Large intestine (tissue), 3 donors: Measurements from ENCODE around the gene FSTL1. TPM values are rescaled to one million over a fixed set of nuclear protein-coding genes. Genes with fewer than 3 reads are reported as not detected.

ENCODE experiments used
- DNase-seq, 2 donors: peaks; one replicate each; pipeline versions ENCODE4 v3.0.0 to v3.0.0-alpha.2; 2013
- H3K27ac ChIP-seq: one replicate; pipeline ENCODE4 v1.5.1; 2013; ENCODE audit warnings: low read length
- H3K27me3 ChIP-seq: 2 replicates; pipeline ENCODE4 v1.6.1; 2013; ENCODE audit warnings: low read length; ENCODE audit not compliant: control insufficient read depth, insufficient read depth
- H3K36me3 ChIP-seq: 2 replicates; pipeline ENCODE4 v1.6.1; 2013; ENCODE audit warnings: low read length; ENCODE audit not compliant: control insufficient read depth, insufficient read depth
- H3K4me1 ChIP-seq: one replicate; pipeline ENCODE4 v1.6.1; 2013; ENCODE audit warnings: low read length; ENCODE audit not compliant: control insufficient read depth, insufficient read depth
- H3K4me3 ChIP-seq: one replicate; pipeline ENCODE4 v1.5.1; 2013; ENCODE audit warnings: low read length
- H3K9me3 ChIP-seq: one replicate; pipeline ENCODE4 v1.6.1; 2013; ENCODE audit warnings: mild to moderate bottlenecking, low read depth, low read length, moderate library complexity; ENCODE audit not compliant: control insufficient read depth
- WGBS: methylation state at CpG from one replicate; pipeline ENCODE4 v1.1.5; 2013; ENCODE audit warnings: low lambda C conversion rate; ENCODE audit not compliant: insufficient coverage; 5-methylcytosine and 5-hydroxymethylcytosine counted together
- polyA plus RNA-seq: library from polyadenylated mRNA; unstranded; fragments of 120-200 nt; gene quantifications from one replicate; pipeline ENCODE4 v1.2.1, GENCODE V29; 2013

FSTL1 gene
- polyA plus RNA-seq, 1 donor = 190 TPM

GRCh38 chr3:120348065-120348990, 102.5 kb downstream of the FSTL1 start:
- Histone ChIP-seq H3K27ac (peak overlapping the region; percentile 91), H3K36me3 (peaks cover 2% of the 10 kb centered on the region), H3K9me3 (no peaks in the 10 kb centered on the region), H3K27me3 (no peaks in the 10 kb centered on the region), H3K4me3 (peak overlapping the region; percentile 90), H3K4me1 (peaks cover 7% of the 10 kb centered on the region)
- no peak for DNase-seq
- no CpG with 5 or more reads among the region's 41 CpGs for WGBS

- WGBS = 67% methylated on average over 1 of the region's 1 CpG
- Histone ChIP-seq H3K27me3 (no peaks in the 10 kb centered on the region), H3K4me1 (peaks cover 7% of the 10 kb centered on the region), H3K36me3 (peaks cover 18% of the 10 kb centered on the region), H3K27ac (no peak overlapping the region), H3K9me3 (peaks cover 15% of the 10 kb centered on the region), H3K4me3 (no peak overlapping the region)
- DNase-seq = no peak
These were observed 106.4 kb downstream of the FSTL1 start for GRCh38 chr3:120344349-120344748.

Other genes with a start within 250 kb of the FSTL1 start
- gene GPR156, start 165.8 kb downstream of the FSTL1 start, polyA plus RNA-seq = 0.33 TPM
- 23.0 TPM for gene LRRC58, start 101.6 kb downstream of the FSTL1 start, polyA plus RNA-seq
- gene NDUFB4, start 145.3 kb upstream of the FSTL1 start, polyA plus RNA-seq = 160 TPM
- 28.7 TPM for gene HGD, start 231.2 kb upstream of the FSTL1 start, polyA plus RNA-seq